GM12865 (cell line): ENCODE data around the gene DDX18.

ENCODE experiments used
- DNase-seq: peaks from one replicate; pipeline ENCODE4 v3.0.0; 2010; ENCODE audit warnings: low read depth
- H3K4me3 ChIP-seq: 2 replicates; pipeline ENCODE4 v1.5.1; 2011; ENCODE audit warnings: mild to moderate bottlenecking, low read depth, low read length, control low read depth
- CTCF ChIP-seq: IDR thresholded peaks from 2 replicates; pipeline ENCODE4 v1.5.1; 2011; ENCODE audit warnings: low read length, control low read depth, low read depth, inconsistent platforms; ENCODE audit not compliant: insufficient read depth; ENCODE audit errors: missing control alignments

DDX18 gene

GRCh38 chr2:117833911-117834310 lies 19.4 kb downstream of the DDX18 start:
- H3K4me3 ChIP-seq, result no peak overlapping the region
- TF ChIP-seq CTCF, result no peak
- no peak for DNase-seq

GRCh38 chr2:117834992-117835391 lies 20.5 kb downstream of the DDX18 start:
- no peak for DNase-seq
- no peak overlapping the region for H3K4me3 ChIP-seq
- no peak for TF ChIP-seq CTCF

- peak; percentile 24 for DNase-seq
- no peak overlapping the region for H3K4me3 ChIP-seq
- peak; percentile 8 for TF ChIP-seq CTCF
These were observed 21.7 kb downstream of the DDX18 start for GRCh38 chr2:117835990-117836760.

- no peak overlapping the region for H3K4me3 ChIP-seq
- no peak for TF ChIP-seq CTCF
- DNase-seq, result no peak
These were observed 30.8 kb downstream of the DDX18 start for GRCh38 chr2:117845304-117845703.

GRCh38 chr2:117850015-117850414 lies 35.5 kb downstream of the DDX18 start:
- TF ChIP-seq CTCF, result no peak
- no peak overlapping the region for H3K4me3 ChIP-seq
- no peak for DNase-seq

- no peak for TF ChIP-seq CTCF
These were observed 36.0 kb downstream of the DDX18 start for GRCh38 chr2:117850461-117850860.

GRCh38 chr2:117851969-117852368 lies 37.5 kb downstream of the DDX18 start:
- no peak for DNase-seq
- H3K4me3 ChIP-seq, result no peak overlapping the region
- TF ChIP-seq CTCF, result no peak

More at GRCh38 chr2:117850461-117850860, 36.0 kb downstream of the DDX18 start:
- no peak for DNase-seq
- no peak overlapping the region for H3K4me3 ChIP-seq
